ENCODE results near the gene NEDD9.

The NEDD9 gene

DNA sequence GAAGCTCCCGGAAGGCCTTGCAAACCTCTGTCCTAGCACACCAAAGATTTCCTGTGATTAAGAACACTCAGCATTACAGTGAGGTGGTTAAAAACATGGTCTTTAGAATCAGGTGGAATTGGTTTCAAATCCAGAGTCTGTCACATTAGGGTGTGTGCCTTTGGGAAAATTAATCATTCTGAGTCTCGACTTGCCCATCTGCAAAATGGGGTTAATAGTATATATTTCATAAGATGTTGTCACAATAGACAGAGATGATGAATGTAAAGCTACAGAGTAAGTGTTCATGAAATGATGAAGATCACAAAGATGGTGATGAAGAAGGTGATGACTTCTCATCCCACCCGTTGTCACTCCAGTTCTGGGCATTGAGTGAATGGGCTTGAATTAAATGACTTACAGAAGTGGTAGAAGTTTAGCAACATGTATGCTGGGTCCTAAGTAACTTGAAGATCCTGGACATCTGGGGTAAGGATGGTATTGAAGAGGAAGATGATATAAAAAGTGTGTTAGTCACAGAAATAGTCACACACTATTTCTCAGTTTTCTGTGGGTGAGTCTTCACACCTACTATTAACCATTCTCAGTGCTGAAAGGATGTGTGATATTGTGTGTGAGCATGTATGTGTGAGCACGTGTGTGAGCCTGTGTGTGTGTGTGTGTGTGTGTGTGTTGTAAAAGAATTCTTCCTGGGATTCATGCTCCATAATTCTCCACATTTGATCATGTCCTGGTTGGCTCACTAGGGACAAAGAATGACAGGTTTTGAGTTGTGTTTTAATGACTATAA, 28.0 kb upstream of the NEDD9 start:
- no peaks in the 10 kb centered on the region for H3K79me2 ChIP-seq (ENCODE audit: control insufficient read depth, insufficient read depth, low read length, unreplicated experiment)
- H3K4me3 ChIP-seq (ENCODE audit: low read depth, low read length) = no peak overlapping the region
- H3K4me1 ChIP-seq (ENCODE audit: control insufficient read depth, insufficient read depth, low read length, unreplicated experiment) = peaks cover 19% of the 10 kb centered on the region
- no peaks in the 10 kb centered on the region for H3K36me3 ChIP-seq (ENCODE audit: insufficient read depth, low read length)
- H3K27me3 ChIP-seq (ENCODE audit: insufficient read depth, low read length) = no peaks in the 10 kb centered on the region
- H2AFZ ChIP-seq (ENCODE audit: low read length, unreplicated experiment) = no peak overlapping the region
- no peak overlapping the region for H3K27ac ChIP-seq (ENCODE audit: low read depth, low read length)

- Histone ChIP-seq H3K4me3 (ENCODE audit: low read depth, low read length) (no peak overlapping the region), H3K36me3 (ENCODE audit: insufficient read depth, low read length) (no peaks in the 10 kb centered on the region), H3K4me1 (ENCODE audit: control insufficient read depth, insufficient read depth, low read length, unreplicated experiment) (peaks cover 18% of the 10 kb centered on the region), H3K27me3 (ENCODE audit: insufficient read depth, low read length) (no peaks in the 10 kb centered on the region), H3K27ac (ENCODE audit: low read depth, low read length) (no peak overlapping the region), H3K79me2 (ENCODE audit: control insufficient read depth, insufficient read depth, low read length, unreplicated experiment) (no peaks in the 10 kb centered on the region), H2AFZ (ENCODE audit: low read length, unreplicated experiment) (no peak overlapping the region)
Measured at GRCh38 chr6:11258260-11259237, 26.1 kb upstream of the NEDD9 start.

- Histone ChIP-seq H2AFZ (ENCODE audit: low read length, unreplicated experiment) (no peak overlapping the region), H3K36me3 (ENCODE audit: insufficient read depth, low read length) (no peaks in the 10 kb centered on the region), H3K79me2 (ENCODE audit: control insufficient read depth, insufficient read depth, low read length, unreplicated experiment) (no peaks in the 10 kb centered on the region), H3K27me3 (ENCODE audit: insufficient read depth, low read length) (no peaks in the 10 kb centered on the region), H3K4me1 (ENCODE audit: control insufficient read depth, insufficient read depth, low read length, unreplicated experiment) (peaks cover 31% of the 10 kb centered on the region), H3K4me3 (ENCODE audit: low read depth, low read length) (no peak overlapping the region), H3K27ac (ENCODE audit: low read depth, low read length) (no peak overlapping the region)
Measured at GRCh38 chr6:11255610-11256009, 23.1 kb upstream of the NEDD9 start.

- Histone ChIP-seq H3K36me3 (ENCODE audit: insufficient read depth, low read length) (no peaks in the 10 kb centered on the region), H3K27ac (ENCODE audit: low read depth, low read length) (no peak overlapping the region), H3K4me1 (ENCODE audit: control insufficient read depth, insufficient read depth, low read length, unreplicated experiment) (peaks cover 31% of the 10 kb centered on the region), H2AFZ (ENCODE audit: low read length, unreplicated experiment) (no peak overlapping the region), H3K79me2 (ENCODE audit: control insufficient read depth, insufficient read depth, low read length, unreplicated experiment) (no peaks in the 10 kb centered on the region), H3K27me3 (ENCODE audit: insufficient read depth, low read length) (no peaks in the 10 kb centered on the region), H3K4me3 (ENCODE audit: low read depth, low read length) (no peak overlapping the region)
Measured at GRCh38 chr6:11253594-11253993, 21.1 kb upstream of the NEDD9 start.

- Histone ChIP-seq H3K36me3 (ENCODE audit: insufficient read depth, low read length) (no peaks in the 10 kb centered on the region), H3K4me3 (ENCODE audit: low read depth, low read length) (no peak overlapping the region; the same call in 1 of the 2 replicates), H3K27ac (ENCODE audit: low read depth, low read length) (peak overlapping the region; percentile 47; the same call in 1 of the 2 replicates), H3K27me3 (ENCODE audit: insufficient read depth, low read length) (no peaks in the 10 kb centered on the region), H3K79me2 (ENCODE audit: control insufficient read depth, insufficient read depth, low read length, unreplicated experiment) (no peaks in the 10 kb centered on the region), H2AFZ (ENCODE audit: low read length, unreplicated experiment) (no peak overlapping the region), H3K4me1 (ENCODE audit: control insufficient read depth, insufficient read depth, low read length, unreplicated experiment) (peaks cover 31% of the 10 kb centered on the region)
Measured at GRCh38 chr6:11251553-11252360, 19.3 kb upstream of the NEDD9 start.

DNA sequence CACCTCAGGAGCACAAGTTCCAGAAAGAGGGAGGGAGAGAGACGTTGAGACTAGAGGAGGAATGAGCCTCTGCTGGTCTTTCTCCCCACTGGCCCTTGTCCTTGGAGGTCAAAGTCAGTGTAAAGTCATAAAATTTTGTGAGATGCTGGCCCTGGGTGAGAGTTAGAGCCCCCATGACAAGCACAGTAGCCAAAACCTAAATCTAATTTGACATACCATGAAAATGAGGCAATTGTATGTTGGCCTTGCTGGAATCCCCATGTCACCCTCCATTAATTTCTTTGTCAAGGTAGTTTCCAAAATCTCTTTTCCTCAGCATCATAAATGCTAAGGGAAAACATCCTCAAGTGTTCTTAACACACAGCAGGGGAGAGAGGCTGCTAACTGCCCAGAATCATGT, 17.6 kb upstream of the NEDD9 start:
- H2AFZ ChIP-seq (ENCODE audit: low read length, unreplicated experiment) = no peak overlapping the region
- no peak overlapping the region for H3K4me3 ChIP-seq (ENCODE audit: low read depth, low read length)
- peaks cover 31% of the 10 kb centered on the region for H3K4me1 ChIP-seq (ENCODE audit: control insufficient read depth, insufficient read depth, low read length, unreplicated experiment)
- H3K27me3 ChIP-seq (ENCODE audit: insufficient read depth, low read length) = no peaks in the 10 kb centered on the region
- no peak overlapping the region for H3K27ac ChIP-seq (ENCODE audit: low read depth, low read length)
- no peaks in the 10 kb centered on the region for H3K36me3 ChIP-seq (ENCODE audit: insufficient read depth, low read length)
- no peaks in the 10 kb centered on the region for H3K79me2 ChIP-seq (ENCODE audit: control insufficient read depth, insufficient read depth, low read length, unreplicated experiment)

DNA sequence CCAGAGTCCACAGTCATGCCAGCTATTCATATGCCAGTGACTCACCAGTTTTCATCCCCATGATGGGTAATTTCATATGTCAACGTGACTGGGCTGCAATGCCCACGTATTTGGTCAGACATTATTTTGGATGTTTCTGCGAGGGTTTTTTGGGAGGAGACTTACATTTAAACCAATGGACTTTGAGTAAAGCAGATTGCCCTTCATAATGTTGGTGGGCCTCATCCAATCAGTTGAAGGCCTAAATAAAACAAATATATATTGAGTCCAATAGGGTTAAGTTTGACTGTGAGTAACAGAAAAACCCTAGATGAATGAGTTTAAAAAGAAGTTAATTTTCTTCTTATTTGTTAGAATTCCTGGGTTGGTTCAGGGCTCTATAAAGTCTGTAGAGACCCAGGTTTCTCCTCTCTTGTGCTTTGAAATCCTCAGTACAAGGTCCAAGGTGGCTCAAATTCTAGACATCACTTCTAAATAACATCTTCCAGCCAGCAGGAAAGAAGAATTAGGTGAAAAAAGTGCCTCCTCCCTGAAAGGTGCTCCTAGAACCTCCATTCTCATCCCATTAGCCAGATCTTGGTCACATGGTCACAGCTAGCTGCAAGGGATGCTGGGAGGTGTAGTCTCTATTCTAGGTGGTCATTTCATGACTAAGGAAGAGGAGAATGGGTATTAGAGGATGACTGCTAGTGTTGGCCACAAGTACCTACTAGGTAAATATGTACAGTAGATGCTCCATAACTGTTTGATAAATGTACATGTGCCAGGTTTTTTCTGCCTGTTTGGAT, 16.7 kb upstream of the NEDD9 start:
- Histone ChIP-seq H2AFZ (ENCODE audit: low read length, unreplicated experiment) (no peak overlapping the region), H3K4me3 (ENCODE audit: low read depth, low read length) (no peak overlapping the region), H3K4me1 (ENCODE audit: control insufficient read depth, insufficient read depth, low read length, unreplicated experiment) (peaks cover 31% of the 10 kb centered on the region), H3K79me2 (ENCODE audit: control insufficient read depth, insufficient read depth, low read length, unreplicated experiment) (no peaks in the 10 kb centered on the region), H3K27ac (ENCODE audit: low read depth, low read length) (no peak overlapping the region), H3K27me3 (ENCODE audit: insufficient read depth, low read length) (no peaks in the 10 kb centered on the region), H3K36me3 (ENCODE audit: insufficient read depth, low read length) (no peaks in the 10 kb centered on the region)

DNA sequence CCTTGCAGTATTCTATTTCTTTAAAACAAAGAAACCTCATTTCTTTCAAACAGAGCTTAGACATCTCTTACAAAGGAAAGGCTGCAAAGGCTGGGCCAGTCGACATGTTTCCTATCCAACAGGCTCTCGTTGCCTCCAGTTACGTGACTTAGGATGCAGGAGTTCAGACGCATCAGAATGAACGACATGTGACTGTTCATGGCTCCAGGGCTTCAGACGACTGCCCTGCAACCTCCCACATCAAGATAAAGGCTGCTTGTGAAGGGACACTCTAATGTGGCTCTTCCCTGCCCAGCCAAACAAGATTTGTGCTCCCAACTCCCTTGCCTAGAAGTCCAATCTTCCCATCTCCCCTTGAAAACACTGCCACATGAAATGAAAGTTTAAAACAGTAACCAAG, 14.3 kb upstream of the NEDD9 start:
- no peaks in the 10 kb centered on the region for H3K79me2 ChIP-seq (ENCODE audit: control insufficient read depth, insufficient read depth, low read length, unreplicated experiment)
- no peaks in the 10 kb centered on the region for H3K27me3 ChIP-seq (ENCODE audit: insufficient read depth, low read length)
- peaks cover 14% of the 10 kb centered on the region for H3K4me1 ChIP-seq (ENCODE audit: control insufficient read depth, insufficient read depth, low read length, unreplicated experiment)
- H3K4me3 ChIP-seq (ENCODE audit: low read depth, low read length) = no peak overlapping the region
- no peak overlapping the region for H3K27ac ChIP-seq (ENCODE audit: low read depth, low read length)
- no peaks in the 10 kb centered on the region for H3K36me3 ChIP-seq (ENCODE audit: insufficient read depth, low read length)
- H2AFZ ChIP-seq (ENCODE audit: low read length, unreplicated experiment) = no peak overlapping the region

DNA sequence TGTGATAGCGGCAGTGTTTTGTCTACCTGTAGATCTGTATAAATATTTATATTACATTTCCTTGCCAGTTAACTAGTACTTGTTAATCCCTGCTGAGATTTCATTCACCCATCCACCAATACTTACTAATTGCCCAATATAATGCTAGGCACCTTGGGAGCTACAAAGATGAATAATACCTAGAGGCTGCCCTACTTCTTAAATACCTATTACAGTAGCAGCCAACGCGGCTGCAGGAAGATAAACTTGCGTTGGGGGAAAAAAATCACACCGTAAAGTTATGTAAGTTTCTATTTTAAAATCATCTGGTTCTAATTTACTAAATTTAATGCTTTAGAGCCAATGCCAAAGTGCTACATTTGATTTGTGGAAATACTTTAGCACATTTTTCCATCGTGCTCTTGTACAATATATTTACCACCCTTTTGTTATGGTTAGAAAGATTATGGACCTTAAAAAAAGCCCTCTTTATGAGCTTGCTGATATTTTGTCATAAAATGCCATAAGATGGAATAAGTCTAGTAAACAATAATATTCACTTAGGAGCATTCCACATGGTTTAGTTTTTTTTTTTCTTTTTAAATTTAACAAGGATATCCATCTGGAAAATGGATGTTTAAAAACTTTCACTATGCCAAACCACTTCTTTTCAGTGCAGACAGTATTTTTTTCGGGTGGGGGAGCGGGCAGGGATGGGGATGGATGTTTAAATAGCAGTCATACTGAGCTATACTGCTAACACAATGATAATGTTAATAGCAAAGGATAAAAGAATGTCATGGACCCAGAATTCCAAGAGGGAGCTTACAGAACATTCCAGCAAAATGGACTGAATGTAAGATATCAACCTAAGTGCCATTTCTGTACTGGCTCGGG, 13.2 kb upstream of the NEDD9 start:
- no peak overlapping the region for H3K27ac ChIP-seq (ENCODE audit: low read depth, low read length)
- H3K79me2 ChIP-seq (ENCODE audit: control insufficient read depth, insufficient read depth, low read length, unreplicated experiment) = no peaks in the 10 kb centered on the region
- no peaks in the 10 kb centered on the region for H3K27me3 ChIP-seq (ENCODE audit: insufficient read depth, low read length)
- H3K36me3 ChIP-seq (ENCODE audit: insufficient read depth, low read length) = no peaks in the 10 kb centered on the region
- H3K4me3 ChIP-seq (ENCODE audit: low read depth, low read length) = no peak overlapping the region
- H2AFZ ChIP-seq (ENCODE audit: low read length, unreplicated experiment) = no peak overlapping the region
- peaks cover 5% of the 10 kb centered on the region for H3K4me1 ChIP-seq (ENCODE audit: control insufficient read depth, insufficient read depth, low read length, unreplicated experiment)
